Left renal cortex interstitium (tissue), 4 donors: ENCODE measurements around the gene NDUFS3. TPM values are rescaled to one million over a fixed set of nuclear protein-coding genes. Genes with fewer than 3 reads are reported as not detected.

ENCODE experiments used
- DNase-seq, 4 donors: peaks; one replicate each; pipeline ENCODE4 v3.0.0-alpha.2; 2013; ENCODE audit warnings: low read depth in 4 of 4, low spot score in 2 of 4, missing footprints in 1 of 4
- polyA plus RNA-seq, 4 donors: library from polyadenylated mRNA; unstranded; fragments of 120-200 nt; gene quantifications; one replicate each; pipeline ENCODE4 v1.2.1, GENCODE V29; 2013; ENCODE audit not compliant: insufficient read length in 4 of 4

NDUFS3 gene
- polyA plus RNA-seq, 4 donors = 134 to 154 (median 150) TPM

DNA sequence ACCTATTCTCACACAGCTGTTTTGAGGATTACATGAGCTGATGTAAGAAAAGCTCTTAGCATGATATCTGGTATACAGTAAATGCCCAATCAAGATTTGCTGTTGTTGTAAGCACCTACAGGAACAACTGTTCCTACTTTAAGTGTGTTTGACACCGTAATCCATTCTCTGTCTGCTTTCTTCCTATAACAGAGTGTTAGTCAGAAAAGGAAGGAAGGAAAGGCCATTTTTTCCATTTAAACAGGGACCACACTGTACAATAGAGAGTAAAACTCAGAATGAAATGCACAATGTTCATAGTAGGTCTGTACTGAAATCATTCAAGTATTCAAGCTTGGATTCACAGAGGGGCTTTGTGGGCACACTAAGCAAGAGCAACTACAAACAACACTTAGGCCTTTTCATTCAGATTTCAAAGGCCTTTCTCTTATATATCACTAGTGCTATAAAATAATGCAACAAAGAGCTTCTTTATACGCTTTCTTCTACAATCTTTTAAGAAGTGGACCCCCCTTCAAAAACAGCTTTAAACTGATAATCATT lies 42.0 kb downstream of the NDUFS3 start:
- no peak for DNase-seq

DNA sequence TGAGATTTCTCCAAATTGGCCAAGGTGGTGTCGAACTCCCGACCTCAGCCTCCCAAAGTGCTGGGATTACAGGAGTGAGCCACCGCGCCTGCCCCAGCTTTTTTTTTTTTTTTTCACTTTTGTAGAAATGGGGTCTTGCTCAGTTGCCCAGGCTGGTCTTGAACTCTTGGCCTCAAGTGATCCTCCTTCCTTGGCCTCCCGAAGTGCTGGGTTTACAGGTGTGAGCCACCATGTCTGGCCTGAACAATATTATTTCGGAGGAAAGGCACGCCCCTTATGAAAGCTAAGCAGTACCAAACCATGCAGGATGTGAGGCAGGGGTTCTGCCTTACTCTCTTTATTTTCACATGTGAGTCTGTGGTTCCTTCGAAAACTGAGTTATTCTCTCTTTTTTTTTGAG lies 47.4 kb downstream of the NDUFS3 start:
- no peak for DNase-seq

DNA sequence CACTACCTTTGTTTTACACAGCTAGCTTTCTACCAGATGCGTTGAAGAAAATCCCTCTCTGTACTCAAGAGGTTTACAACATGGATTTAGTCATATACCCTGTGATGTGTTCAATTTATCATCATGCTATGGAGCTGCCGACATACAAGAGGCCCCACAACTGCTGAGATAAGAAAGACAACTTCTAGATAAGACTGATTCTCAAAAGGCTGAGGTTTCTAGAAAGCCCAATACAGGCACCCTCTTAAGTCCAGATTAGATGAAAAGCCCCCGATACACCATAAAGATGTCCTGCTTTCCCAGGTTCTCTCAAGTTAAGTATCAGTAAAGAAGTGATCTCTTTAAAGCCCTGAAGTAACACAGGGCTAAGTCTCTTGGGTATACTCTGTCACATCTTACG lies 49.2 kb downstream of the NDUFS3 start:
- no peak for DNase-seq

DNA sequence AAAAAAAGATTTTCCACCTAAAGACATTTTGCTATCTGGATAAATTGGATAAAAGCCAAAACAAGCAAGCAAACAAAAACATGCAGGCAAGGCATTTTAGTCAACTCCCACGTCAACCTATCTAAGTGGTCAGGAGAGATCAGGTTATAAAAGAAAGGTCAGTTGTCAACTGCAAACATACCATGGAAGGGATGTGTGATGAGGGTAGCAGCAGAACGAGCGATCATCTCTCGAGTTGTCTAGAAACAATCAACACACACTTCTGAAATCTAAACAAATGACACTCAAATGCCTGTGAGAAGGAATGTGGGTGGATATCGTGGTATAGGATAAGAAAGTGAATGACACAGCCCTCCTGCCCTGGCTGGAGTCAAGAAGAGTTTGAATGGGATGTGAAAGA lies 52.6 kb downstream of the NDUFS3 start:
- no peak for DNase-seq

Other genes starting within 250 kb of the NDUFS3 start
- gene MYBPC3, start 226.4 kb upstream of the NDUFS3 start, polyA plus RNA-seq = under 1 TPM in 3 of 4 donors, not detected in 1; 0.05 to 0.14 (median 0.08) TPM
- gene SPI1, start 200.5 kb upstream of the NDUFS3 start, polyA plus RNA-seq = 1 to 10 TPM; 3.0 to 6.7 (median 4.8) TPM
- gene SLC39A13, start 170.5 kb upstream of the NDUFS3 start, polyA plus RNA-seq = 10 to 100 TPM; 42.7 to 75.5 (median 65.3) TPM
- gene PSMC3, start 152.6 kb upstream of the NDUFS3 start, polyA plus RNA-seq = 100 to 1,000 TPM; 126 to 176 (median 155) TPM
- gene RAPSN, start 129.9 kb upstream of the NDUFS3 start, polyA plus RNA-seq = under 1 TPM in 3 of 4 donors, not detected in 1; 0.10 to 0.30 (median 0.21) TPM
- 100 to 1,000 TPM in 2 of 4 donors, 10 to 100 TPM in 2; 82.8 to 132 (median 107) TPM for gene CELF1, start 25.9 kb upstream of the NDUFS3 start, polyA plus RNA-seq
- gene PTPMT1, start 13.5 kb upstream of the NDUFS3 start, polyA plus RNA-seq = 10 to 100 TPM; 50.9 to 65.6 (median 58.7) TPM
- gene KBTBD4, start 104 bp upstream of the NDUFS3 start, polyA plus RNA-seq = 10 to 100 TPM; 25.6 to 28.3 (median 26.6) TPM
- gene FAM180B, start 7.6 kb downstream of the NDUFS3 start, polyA plus RNA-seq = under 1 TPM; 0.21 to 0.63 (median 0.44) TPM
- gene C1QTNF4, start 15.3 kb downstream of the NDUFS3 start, polyA plus RNA-seq = 10 to 100 TPM in 2 of 4 donors, 1 to 10 TPM in 2; 4.3 to 13.8 (median 10.4) TPM
- 100 to 1,000 TPM in 3 of 4 donors, 10 to 100 TPM in 1; 98.2 to 117 (median 108) TPM for gene MTCH2, start 63.5 kb downstream of the NDUFS3 start, polyA plus RNA-seq
- gene AGBL2, start 136.3 kb downstream of the NDUFS3 start, polyA plus RNA-seq = 10 to 100 TPM in 2 of 4 donors, 1 to 10 TPM in 2; 5.1 to 13.9 (median 10.2) TPM
- 100 to 1,000 TPM in 2 of 4 donors, 10 to 100 TPM in 2; 74.6 to 217 (median 143) TPM for gene FNBP4, start 188.3 kb downstream of the NDUFS3 start, polyA plus RNA-seq